Measurements from ENCODE around the gene ARFGEF2.
A peak's percentile ranks its signal among the peaks of the same experiment; 100 is the strongest.

ARFGEF2 gene

DNA sequence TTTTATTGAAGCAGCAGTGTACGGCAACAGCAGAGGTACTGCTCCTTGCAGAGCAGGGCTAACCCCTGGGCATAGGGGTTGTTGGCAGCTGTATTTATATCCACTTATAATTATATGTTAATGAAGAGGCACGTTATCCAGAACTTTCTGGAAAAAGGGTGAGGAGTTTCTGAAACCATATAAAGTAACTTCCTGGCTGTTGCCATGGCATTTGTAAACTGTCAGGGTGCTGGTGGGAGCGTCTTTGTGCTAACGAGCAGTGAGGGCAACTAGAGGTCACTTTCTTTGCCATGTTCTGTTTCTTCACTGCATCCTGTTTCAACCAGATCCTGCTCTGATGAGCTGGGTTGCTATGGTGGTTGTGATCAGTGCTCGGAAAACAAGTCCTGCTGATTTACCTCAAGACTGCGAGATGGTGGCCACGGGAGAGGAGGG is 11.1 kb upstream of the ARFGEF2 start:
- Mint-ChIP-seq H3K27me3 (no peaks in the 10 kb centered on the region), H3K9me3 (peaks cover 5% of the 10 kb centered on the region), H3K36me3 (ENCODE audit: low read depth) (no peaks in the 10 kb centered on the region), H3K4me1 (ENCODE audit: low read depth) (peaks cover 20% of the 10 kb centered on the region), H3K27ac (no peak overlapping the region), H3K4me3 (no peak overlapping the region)

DNA sequence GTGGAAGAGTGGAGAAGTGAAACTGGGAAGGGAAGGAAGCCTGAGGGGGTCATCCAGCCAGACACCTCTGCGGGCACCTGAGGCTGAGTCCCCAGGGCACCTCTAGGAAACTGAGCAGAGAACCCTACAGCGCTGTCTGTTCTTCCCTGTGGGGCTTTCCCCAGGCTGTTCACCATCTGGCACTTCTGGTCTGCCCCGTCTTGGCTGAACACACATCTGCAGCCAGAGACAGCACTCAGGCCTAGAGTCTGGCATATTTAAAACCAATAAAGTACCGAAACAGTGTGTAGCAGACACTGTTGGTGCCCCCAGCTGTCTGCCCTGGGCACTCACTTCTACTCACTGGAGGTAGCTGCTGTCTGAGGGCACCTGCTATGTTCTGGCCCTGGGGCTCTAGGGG is 9.4 kb upstream of the ARFGEF2 start:
- Mint-ChIP-seq H3K9me3 (peaks cover 5% of the 10 kb centered on the region), H3K4me3 (no peak overlapping the region), H3K27me3 (no peaks in the 10 kb centered on the region), H3K36me3 (ENCODE audit: low read depth) (no peaks in the 10 kb centered on the region), H3K4me1 (ENCODE audit: low read depth) (peaks cover 19% of the 10 kb centered on the region), H3K27ac (peak overlapping the region; percentile 8)

DNA sequence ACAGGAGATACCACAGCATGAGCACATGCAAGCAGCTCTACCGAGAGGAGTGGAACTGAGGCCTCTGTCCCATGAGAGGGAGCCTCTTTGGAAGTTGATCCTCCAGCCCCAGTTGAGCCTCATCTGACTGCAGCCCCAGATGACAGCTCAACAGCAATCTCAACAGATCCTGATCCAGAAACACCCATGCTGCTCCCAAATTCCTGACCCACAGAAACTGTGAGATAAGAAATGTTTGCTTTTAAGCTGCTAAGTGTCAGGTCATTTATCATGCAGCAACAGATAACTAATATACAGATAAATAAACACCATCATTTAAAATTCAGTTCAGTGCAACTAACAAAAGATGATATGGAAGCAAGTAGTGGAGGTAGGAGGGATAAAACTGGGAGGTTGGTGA is 4.8 kb upstream of the ARFGEF2 start:
- Mint-ChIP-seq H3K9me3 (no peaks in the 10 kb centered on the region), H3K36me3 (ENCODE audit: low read depth) (no peaks in the 10 kb centered on the region), H3K4me1 (ENCODE audit: low read depth) (peaks cover 17% of the 10 kb centered on the region), H3K27me3 (no peaks in the 10 kb centered on the region), H3K4me3 (no peak overlapping the region), H3K27ac (no peak overlapping the region)

DNA sequence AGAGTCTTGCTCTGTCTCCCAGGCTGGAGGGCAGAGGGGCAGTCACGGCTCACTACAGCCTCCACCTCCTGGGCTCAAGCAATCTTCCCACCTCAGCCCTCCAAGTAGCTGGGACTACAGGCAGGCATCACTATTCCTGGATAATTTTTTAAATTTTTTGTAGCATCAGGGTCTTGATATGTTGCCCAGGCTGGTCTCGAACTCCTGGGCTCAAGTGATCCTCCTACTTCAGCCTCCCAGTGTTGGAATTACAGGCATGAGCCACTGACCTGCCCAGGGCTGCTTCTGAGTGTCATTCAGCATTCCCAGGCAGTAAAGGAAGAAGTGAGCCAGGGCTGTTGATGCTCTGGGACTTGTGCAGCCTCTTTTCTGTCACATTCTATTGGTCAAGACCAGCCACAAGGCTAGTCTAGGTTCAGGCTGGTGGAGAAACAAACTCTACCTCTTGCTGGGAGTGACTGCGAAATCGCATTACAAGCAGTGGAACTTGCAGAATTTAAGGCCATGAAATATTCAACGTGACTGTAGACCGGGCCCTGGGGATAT is 2.1 kb upstream of the ARFGEF2 start:
- H3K4me3 Mint-ChIP-seq: no peak overlapping the region
- H3K36me3 Mint-ChIP-seq (ENCODE audit: low read depth): peaks cover 4% of the 10 kb centered on the region
- H3K9me3 Mint-ChIP-seq: no peaks in the 10 kb centered on the region
- H3K4me1 Mint-ChIP-seq (ENCODE audit: low read depth): peaks cover 39% of the 10 kb centered on the region
- H3K27ac Mint-ChIP-seq: no peak overlapping the region
- no peaks in the 10 kb centered on the region for H3K27me3 Mint-ChIP-seq

DNA sequence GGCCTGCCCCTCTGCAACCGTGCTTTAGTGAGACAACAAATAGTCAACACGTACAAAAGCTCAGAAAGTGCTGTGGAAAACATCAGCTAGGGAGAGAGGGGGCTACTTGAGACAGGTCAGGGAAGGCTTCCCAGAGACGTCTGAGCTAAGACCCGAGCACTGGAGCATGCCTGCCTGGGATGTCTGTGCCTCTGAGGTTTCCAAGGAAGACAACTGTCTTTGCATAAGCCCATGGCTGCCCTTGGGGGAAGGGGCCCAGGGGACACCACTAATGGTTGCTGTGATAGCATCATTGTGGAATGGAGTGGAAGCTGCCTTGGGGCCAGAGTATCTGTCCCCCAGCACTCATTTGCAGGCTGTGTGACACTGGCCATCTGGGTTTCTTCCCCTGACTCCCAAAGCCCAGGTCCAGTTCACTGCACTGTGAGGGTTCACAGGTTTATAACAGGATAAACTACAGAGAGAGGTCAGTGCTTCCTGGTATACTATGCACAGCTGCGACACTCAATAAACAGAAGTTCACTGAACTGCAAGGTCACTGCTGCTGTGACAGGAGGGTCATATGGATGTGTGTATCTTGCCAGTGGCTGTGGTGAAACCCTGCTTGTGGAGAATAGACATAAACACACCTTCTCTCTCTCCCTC is 1.5 kb upstream of the ARFGEF2 start:
- Mint-ChIP-seq H3K4me3 (peak overlapping the region; percentile 92), H3K9me3 (no peaks in the 10 kb centered on the region), H3K4me1 (ENCODE audit: low read depth) (peaks cover 45% of the 10 kb centered on the region), H3K27me3 (no peaks in the 10 kb centered on the region), H3K36me3 (ENCODE audit: low read depth) (peaks cover 4% of the 10 kb centered on the region), H3K27ac (peak overlapping the region; percentile 98)

DNA sequence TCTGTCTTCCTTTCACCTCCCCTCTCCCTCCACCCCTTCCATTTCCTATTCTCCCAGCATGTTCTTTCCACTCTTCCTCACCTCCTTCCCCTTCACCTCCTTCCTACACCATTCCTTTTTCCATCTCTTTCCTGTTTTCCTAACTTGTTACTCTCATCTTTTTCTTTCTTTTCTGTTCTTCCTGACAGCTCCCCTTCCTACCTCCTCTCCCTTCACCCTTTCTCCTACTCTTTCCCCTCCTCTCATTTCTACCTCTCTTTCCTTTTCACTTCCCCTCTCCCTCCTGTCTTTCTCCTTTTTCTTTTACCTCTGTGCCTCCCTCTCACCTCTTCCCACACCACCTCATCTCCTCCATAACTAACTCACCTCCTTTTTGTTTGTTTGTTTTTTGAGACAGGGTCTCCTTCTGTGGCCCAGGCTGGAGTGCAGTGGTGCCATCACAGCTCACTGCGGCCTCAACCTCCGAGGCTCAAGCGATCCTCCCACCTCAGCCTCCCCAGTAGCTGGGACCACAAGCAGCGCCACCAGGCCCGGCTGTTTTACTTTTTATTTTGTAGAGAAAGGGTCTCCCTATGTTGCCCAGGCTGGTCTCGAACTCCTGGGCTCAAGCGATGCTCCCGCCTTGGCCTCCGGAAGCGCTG is 864 bp upstream of the ARFGEF2 start:
- Mint-ChIP-seq H3K9me3 (no peaks in the 10 kb centered on the region), H3K36me3 (ENCODE audit: low read depth) (peaks cover 4% of the 10 kb centered on the region), H3K4me1 (ENCODE audit: low read depth) (peaks cover 50% of the 10 kb centered on the region), H3K27ac (peak overlapping the region; percentile 98), H3K4me3 (peak overlapping the region; percentile 92), H3K27me3 (no peaks in the 10 kb centered on the region)

DNA sequence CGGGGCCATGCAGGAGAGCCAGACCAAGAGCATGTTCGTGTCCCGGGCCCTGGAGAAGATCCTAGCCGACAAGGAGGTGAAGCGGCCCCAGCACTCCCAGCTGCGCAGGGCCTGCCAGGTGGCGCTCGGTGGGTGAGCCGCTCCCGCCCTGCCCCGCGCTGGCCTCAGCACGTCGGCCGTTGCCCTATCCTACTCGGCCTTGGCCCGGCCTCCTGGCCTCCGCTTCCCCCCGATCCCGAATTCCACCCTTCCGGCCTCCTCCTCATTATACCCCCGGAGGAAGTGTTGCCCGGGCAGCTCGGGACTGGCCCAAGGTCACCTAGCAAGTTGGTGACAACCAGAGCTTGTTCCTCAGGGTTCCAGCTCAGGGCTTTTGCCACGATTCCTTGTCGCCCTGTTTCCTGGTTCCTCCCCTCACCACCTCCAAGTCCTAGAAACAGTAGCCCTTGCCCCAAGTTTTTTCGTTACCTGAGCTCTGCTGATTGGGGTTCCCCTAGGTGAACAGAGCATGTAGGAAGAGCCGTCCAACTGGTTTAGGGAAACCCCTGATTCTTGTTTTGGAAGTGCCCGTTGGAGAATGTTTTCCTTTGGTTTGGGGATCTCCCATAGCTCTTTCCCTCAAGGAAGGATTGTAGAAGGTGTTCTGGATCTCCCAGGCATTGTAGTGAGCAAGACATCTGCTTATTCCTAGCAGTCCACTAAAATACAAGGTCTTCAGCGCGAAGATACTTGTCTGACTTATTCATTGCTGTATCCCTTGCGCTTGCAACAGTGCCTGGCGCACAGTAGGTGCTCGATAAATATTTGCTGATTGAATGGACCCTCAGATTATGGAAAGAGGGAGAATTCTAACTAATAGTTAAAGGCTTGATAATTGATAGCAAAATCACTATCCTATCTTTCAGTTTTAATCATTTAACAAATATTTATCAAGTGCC is 641 bp downstream of the ARFGEF2 start:
- H3K4me3 Mint-ChIP-seq: peak overlapping the region; percentile 97
- no peaks in the 10 kb centered on the region for H3K27me3 Mint-ChIP-seq
- peaks cover 64% of the 10 kb centered on the region for H3K4me1 Mint-ChIP-seq (ENCODE audit: low read depth)
- H3K27ac Mint-ChIP-seq: peak overlapping the region; percentile 96
- H3K36me3 Mint-ChIP-seq (ENCODE audit: low read depth): peaks cover 10% of the 10 kb centered on the region
- no peaks in the 10 kb centered on the region for H3K9me3 Mint-ChIP-seq

DNA sequence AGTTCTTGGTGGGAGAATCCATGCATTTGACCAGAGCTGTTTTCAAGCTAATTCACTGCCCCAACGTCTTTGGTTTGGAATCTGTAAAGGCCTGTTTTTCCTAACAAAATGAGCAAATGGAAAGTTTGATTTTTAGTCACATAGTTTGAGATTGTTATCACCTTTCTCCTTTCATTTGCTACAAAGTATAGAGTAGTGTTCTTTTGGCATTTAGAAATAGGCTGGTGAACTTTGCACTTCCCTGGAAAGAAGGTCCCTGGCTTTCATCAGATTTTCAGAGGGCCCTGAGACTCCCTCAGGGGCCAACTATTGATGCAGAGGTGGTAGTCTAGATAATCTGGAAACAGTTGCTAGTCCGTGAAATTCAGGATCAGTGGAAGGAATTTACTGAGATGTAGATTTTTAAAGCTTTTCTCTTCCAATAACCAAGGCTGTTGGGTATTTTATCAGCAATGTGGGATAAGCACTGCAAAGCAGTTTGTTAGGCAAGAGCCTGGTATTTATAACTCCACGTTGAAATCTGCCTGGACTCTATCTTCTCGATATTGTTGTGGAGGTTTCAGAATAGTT is 1.7 kb downstream of the ARFGEF2 start:
- H3K9me3 Mint-ChIP-seq: no peaks in the 10 kb centered on the region
- peaks cover 69% of the 10 kb centered on the region for H3K4me1 Mint-ChIP-seq (ENCODE audit: low read depth)
- peak overlapping the region; percentile 97 for H3K4me3 Mint-ChIP-seq
- peak overlapping the region; percentile 96 for H3K27ac Mint-ChIP-seq
- H3K36me3 Mint-ChIP-seq (ENCODE audit: low read depth): peaks cover 10% of the 10 kb centered on the region
- no peaks in the 10 kb centered on the region for H3K27me3 Mint-ChIP-seq

DNA sequence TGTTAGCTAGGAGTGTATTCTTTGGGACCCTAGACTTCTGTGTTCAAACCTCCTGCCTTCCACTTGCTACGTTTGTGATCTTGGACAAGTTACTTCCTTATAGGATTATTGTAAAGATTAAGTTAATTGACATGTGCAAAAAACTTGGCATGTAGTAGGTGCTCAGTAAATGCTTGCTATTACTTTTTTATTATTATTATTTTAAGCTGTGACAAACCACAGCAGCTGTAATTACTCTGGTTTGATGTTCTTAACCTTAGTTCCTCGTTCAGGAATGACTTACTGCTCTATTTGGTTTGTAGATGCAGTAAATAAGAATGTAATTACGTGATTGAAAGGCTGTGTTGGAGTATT is 3.2 kb downstream of the ARFGEF2 start:
- Mint-ChIP-seq H3K36me3 (ENCODE audit: low read depth) (peaks cover 10% of the 10 kb centered on the region), H3K4me3 (no peak overlapping the region), H3K27ac (peak overlapping the region; percentile 96), H3K9me3 (no peaks in the 10 kb centered on the region), H3K4me1 (ENCODE audit: low read depth) (peaks cover 69% of the 10 kb centered on the region), H3K27me3 (no peaks in the 10 kb centered on the region)

DNA sequence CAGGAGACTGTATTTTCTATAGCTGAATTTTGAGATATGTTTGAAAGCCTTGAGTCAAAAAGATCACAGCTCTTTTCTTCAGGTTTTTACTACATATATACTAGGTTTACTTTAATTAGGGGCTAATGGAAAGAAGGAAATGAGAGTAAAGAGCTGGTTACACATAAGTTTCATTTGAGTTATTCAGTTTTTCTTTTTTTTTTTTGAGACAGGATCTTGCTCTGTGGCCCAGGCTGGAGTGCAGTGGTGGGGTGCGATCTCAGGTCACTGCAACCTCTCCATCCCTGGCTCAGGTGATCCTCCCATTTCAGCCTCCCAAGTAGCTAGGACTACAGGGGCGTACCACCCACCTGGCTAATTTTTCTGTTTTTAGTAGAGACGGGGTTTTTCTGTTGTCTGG is 4.8 kb downstream of the ARFGEF2 start:
- Mint-ChIP-seq H3K4me1 (ENCODE audit: low read depth) (peaks cover 56% of the 10 kb centered on the region), H3K27me3 (no peaks in the 10 kb centered on the region), H3K9me3 (no peaks in the 10 kb centered on the region), H3K36me3 (ENCODE audit: low read depth) (peaks cover 10% of the 10 kb centered on the region), H3K4me3 (no peak overlapping the region), H3K27ac (peak overlapping the region; percentile 28)

DNA sequence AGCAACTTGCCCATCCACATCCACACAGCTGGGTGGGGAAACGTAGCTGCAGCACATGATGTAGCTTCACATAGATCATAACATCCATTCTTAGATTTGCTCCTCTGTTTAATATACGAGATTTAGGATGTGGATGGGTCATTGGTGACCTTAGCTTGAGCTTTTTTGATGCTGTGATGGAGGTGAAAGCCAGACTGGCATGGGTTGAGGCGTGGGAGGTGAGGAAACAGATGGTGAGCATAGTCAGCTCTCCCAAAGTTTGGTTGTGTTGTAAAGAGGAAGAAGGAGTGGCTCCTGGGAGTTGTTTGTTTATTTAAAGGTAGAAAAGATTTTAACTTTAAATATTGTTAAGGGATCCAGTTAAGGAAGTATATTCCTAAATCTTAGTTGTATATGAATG is 5.3 kb downstream of the ARFGEF2 start:
- Mint-ChIP-seq H3K9me3 (no peaks in the 10 kb centered on the region), H3K27me3 (no peaks in the 10 kb centered on the region), H3K27ac (no peak overlapping the region), H3K4me3 (no peak overlapping the region), H3K36me3 (ENCODE audit: low read depth) (peaks cover 10% of the 10 kb centered on the region), H3K4me1 (ENCODE audit: low read depth) (peaks cover 54% of the 10 kb centered on the region)

DNA sequence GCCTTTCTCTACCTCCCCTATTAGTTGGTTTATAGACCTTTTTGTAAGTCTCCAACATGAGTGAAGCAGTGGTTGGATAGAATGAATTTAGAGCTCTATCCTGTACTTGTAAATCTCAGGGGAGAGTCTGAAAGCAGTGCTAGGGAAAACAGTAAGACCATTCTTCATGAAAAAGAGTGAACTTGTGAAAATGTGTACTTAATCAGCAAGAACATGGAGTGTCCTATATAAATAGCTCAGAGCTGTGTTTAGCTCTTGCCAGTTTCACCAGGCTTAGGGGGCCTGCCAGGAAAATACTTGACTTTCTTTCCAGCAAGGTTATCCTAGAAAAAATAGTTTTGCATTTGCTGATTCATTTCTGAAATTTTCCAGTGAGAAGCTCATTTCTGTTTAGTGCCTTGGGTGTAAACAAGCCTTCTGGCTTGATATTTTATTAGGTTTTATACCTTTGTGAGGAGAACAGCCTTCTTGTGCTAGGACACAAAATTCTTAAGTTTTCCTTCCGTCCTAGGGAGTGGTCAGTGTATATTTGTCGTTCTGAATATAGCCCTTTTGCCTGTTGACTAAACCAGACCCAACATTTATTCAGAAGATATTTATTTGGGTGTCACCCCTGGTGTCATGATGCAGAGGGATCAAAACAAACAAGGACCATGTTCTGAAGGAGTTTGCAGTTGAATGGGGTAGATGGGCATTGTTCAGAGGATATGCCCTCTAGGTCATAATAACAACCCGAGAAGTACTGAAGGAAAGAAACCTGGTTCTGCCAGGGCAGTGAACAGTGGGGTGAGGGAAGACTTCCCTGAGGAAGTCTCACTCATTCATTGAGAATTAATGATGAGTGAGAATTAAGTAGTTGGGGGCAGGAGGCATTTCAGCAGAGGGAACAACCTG is 7.6 kb downstream of the ARFGEF2 start:
- Mint-ChIP-seq H3K9me3 (no peaks in the 10 kb centered on the region), H3K4me3 (no peak overlapping the region), H3K36me3 (ENCODE audit: low read depth) (peaks cover 6% of the 10 kb centered on the region), H3K27ac (no peak overlapping the region), H3K27me3 (no peaks in the 10 kb centered on the region), H3K4me1 (ENCODE audit: low read depth) (peaks cover 38% of the 10 kb centered on the region)

DNA sequence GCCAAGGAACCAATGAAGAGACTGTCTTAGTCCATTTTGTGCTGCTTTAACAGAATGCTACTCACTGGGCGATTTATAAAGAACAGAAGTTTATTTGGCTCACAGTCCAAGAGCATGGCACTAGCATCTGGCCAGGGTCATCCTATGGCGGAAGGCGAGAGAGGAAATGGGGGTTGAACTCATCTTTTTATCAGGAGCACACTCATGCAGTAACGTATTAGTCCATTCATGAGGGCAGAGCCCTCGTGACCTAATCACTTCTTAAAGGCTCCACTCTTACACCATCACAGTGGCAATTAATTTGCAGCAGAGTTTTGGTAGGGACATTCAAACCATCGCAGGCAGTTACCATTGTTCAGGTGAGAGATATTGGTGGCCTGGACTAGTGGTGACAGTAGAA is 8.5 kb downstream of the ARFGEF2 start:
- H3K9me3 Mint-ChIP-seq: no peaks in the 10 kb centered on the region
- H3K27me3 Mint-ChIP-seq: no peaks in the 10 kb centered on the region
- H3K4me1 Mint-ChIP-seq (ENCODE audit: low read depth): peaks cover 36% of the 10 kb centered on the region
- peaks cover 10% of the 10 kb centered on the region for H3K36me3 Mint-ChIP-seq (ENCODE audit: low read depth)
- no peak overlapping the region for H3K27ac Mint-ChIP-seq
- H3K4me3 Mint-ChIP-seq: no peak overlapping the region

DNA sequence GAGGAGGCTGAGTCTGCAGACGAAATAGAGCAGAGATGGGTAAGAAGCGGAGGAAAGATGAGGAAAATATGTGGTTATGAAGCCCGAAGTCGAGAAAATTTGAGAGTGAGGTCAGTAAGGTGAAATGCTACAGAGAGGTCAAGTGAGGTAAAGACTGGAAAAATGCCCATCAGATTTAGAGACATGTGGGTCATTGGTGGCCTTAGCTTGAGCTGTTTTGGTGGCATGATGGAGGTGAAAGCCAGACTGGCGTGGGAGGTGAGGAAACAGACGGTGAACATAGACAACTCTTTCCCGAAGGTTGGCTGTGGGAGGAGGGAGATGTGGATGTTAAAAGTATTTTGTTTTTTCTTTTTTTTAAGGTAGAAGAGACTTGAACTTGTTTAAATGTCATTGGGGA is 9.4 kb downstream of the ARFGEF2 start:
- H3K36me3 Mint-ChIP-seq (ENCODE audit: low read depth): peaks cover 10% of the 10 kb centered on the region
- H3K4me1 Mint-ChIP-seq (ENCODE audit: low read depth): peaks cover 29% of the 10 kb centered on the region
- H3K27me3 Mint-ChIP-seq: no peaks in the 10 kb centered on the region
- no peaks in the 10 kb centered on the region for H3K9me3 Mint-ChIP-seq
- H3K4me3 Mint-ChIP-seq: no peak overlapping the region
- no peak overlapping the region for H3K27ac Mint-ChIP-seq
